ENCODE measurements around the gene TOGARAM1. TPM values are rescaled to one million over a fixed set of nuclear protein-coding genes. Genes with fewer than 3 reads are reported as not detected.

TOGARAM1 gene
- total RNA-seq, 1 experiment from 2014 or later: 4.4 TPM

DNA sequence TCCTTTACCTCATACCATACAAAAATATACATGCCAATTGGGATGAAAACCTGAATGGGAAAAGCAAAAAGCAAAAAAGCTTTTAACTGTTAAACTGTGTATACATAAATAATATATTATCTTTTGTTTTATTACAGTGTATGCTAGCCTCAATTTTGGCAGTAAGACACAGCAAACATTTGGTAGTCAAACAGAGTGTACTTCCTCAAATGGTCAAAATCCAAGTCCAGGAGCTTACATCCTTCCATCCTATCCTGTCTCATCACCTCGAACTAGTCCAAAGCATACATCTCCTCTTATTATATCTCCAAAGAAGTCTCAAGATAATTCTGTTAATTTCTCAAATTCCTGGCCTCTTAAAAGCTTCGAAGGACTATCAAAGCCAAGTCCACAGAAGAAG lies 41.9 kb downstream of the TOGARAM1 start:
- in situ Hi-C loops (cut with HindIII; ENCODE audit: low sequenced_read_pairs): no loop called here
- peak; percentile 10 for DNase-seq (ENCODE audit: low spot score)

DNA sequence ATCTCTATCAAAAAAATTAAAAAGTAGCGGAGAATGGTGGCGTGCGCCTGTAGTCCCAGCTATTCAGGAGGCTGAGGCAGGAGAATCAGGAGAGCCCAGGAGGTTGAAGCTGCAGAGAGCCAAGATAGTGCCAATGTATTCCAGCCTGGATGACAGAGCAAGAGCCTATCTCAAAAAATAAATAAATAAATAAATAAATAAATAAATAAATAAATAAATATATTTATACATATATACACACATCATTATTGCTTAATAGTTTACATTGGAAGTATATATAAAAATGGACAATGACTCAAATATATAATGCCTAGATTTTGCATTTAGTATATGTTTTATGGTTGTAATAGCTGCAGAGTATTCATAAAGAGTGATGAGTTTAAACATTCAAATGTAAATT lies 53.1 kb downstream of the TOGARAM1 start:
- in situ Hi-C loops (cut with HindIII; ENCODE audit: low sequenced_read_pairs): no loop called here
- DNase-seq (ENCODE audit: low spot score): no peak

DNA sequence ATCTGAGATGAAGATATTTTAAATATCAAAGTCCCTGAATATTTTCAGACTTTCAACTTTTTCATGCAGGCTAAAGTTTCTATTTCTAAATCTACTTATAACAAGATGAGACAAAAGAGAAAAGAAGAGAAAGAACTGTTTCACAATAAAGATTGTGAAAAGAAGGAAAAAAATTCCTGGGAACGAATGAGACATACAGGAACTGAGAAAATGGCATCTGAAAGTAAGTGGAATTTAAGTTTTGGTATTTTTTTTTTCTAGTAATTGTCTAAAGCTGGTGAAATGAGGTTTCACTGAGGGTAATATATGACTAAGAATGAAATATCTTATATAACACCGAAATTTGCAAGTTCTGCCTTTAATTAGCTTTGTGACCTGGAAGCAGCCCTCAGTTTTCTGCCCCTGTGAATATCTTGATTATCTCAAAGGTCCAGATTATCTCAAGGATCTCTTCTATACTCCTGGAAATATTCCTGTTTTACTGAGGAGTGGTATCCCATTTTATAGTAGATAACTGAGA lies 66.2 kb downstream of the TOGARAM1 start:
- no peak for DNase-seq (ENCODE audit: low spot score)
- in situ Hi-C loops (cut with HindIII; ENCODE audit: low sequenced_read_pairs): no loop called here

DNA sequence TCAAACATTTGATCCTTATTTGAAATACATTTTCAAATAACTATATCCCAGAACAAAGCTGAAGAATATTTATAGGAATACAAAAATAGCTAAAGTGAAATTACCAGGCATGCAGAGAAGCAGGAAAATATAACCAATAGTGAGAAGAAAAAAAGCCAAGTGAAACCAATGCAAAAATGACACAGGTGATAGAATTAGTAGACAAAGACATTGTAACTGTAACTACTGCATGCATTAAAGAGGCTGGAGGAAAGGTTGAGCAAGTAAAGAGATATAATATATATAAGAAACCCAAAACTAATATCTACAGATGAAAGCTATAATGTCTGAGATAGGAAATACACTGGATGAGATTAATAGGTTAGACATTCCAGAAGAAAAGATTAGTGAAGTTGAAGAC lies 72.7 kb downstream of the TOGARAM1 start:
- in situ Hi-C loops (cut with HindIII; ENCODE audit: low sequenced_read_pairs): no loop called here
- DNase-seq (ENCODE audit: low spot score): no peak

- in situ Hi-C loops (cut with HindIII; ENCODE audit: low sequenced_read_pairs): no loop called here
- DNase-seq (ENCODE audit: low spot score): no peak
These were observed 76.3 kb downstream of the TOGARAM1 start for GRCh38 chr14:45038256-45038655.

DNA sequence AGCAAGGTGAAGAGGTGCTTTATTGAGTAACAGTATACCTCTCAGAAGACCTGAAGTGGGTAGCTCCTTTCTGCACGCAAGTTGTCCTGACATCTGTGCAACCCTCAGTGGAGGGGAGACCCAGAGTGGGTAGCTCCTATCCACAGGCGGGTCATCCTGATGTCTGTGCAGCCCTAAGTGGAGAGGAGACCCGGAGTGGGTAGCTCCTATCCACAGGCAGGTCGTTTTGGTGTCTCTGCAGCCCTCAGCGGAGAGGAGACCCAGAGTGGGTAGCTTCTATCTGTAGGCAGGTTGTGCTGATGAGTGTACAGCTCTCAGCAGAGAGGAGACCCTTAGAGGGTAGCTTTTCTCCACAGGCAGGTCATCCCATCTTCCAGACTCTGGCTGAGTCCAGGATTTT lies 76.9 kb downstream of the TOGARAM1 start:
- in situ Hi-C loops (cut with HindIII; ENCODE audit: low sequenced_read_pairs): no loop called here
- no peak for DNase-seq (ENCODE audit: low spot score)

- DNase-seq (ENCODE audit: low spot score): no peak
- in situ Hi-C loops (cut with HindIII; ENCODE audit: low sequenced_read_pairs): no loop called here
These were observed 77.4 kb downstream of the TOGARAM1 start for GRCh38 chr14:45039390-45039789.

DNA sequence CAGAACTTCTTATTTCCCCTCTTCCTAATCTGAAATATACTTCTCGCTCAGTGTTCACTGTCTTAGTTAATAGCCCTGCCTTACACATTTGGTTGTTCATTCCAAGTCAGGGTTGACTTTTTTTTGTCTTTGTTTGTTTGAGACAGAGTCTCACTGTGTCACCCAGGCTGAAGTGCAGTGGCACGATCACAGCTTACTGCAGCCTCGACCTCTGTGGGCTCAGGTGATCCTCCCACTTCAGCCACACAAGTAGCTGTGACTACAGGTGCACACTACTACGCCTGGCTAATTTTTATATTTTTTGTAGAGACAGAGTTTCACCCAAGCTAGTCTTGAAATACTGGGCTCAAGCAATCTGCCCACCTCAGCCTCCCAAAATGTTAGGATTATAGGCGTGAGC lies 79.7 kb downstream of the TOGARAM1 start:
- DNase-seq (ENCODE audit: low spot score): no peak
- in situ Hi-C loops (cut with HindIII; ENCODE audit: low sequenced_read_pairs): no loop called here

- in situ Hi-C loops (cut with HindIII; ENCODE audit: low sequenced_read_pairs): no loop called here
- no peak for DNase-seq (ENCODE audit: low spot score)
These were observed 82.6 kb downstream of the TOGARAM1 start for GRCh38 chr14:45044638-45045037.

GRCh38 chr14:45048385-45048784 lies 86.4 kb downstream of the TOGARAM1 start:
- in situ Hi-C loops (cut with HindIII; ENCODE audit: low sequenced_read_pairs): no loop called here
- no peak for DNase-seq (ENCODE audit: low spot score)

DNA sequence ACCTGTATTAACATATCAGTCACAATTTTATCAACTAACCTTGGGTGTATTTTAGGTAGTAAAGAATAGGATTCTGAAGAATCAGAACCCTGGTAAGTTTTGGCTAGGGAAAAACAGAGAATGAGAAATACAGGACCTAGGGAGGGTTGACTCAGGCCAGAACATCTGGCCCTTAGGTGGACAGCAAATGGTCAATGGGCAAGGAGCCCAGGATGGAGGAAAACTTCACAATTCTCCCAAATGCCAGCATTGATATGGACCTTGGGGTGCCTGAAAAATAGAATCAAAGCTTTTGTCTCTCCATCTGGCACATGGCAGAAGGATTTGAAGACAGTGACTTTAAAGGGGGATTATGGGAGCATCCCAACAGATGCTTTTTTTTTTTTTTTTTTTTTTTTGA lies 89.2 kb downstream of the TOGARAM1 start:
- no peak for DNase-seq (ENCODE audit: low spot score)
- in situ Hi-C loops (cut with HindIII; ENCODE audit: low sequenced_read_pairs): no loop called here

DNA sequence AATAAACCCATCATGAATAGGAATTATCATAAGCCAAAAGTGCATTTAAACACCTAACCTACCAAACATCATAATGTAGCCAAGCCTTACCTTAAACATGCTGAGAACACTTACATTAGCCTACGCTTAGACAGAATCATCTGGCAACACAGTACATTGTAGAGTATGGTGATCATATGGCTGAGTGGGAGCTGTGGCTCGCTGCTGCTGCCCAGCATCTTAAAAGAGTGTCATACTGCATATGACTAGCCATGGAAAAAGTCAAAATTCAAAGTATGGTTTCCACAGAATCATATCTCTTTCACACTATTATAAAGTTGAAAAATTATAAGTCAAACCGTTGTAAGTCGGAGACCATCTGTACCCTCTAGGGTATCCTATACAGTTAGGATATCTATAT lies 89.9 kb downstream of the TOGARAM1 start:
- DNase-seq (ENCODE audit: low spot score): no peak
- in situ Hi-C loops (cut with HindIII; ENCODE audit: low sequenced_read_pairs): no loop called here

- DNase-seq (ENCODE audit: low spot score): no peak
- in situ Hi-C loops (cut with HindIII; ENCODE audit: low sequenced_read_pairs): no loop called here
These were observed 95.4 kb downstream of the TOGARAM1 start for GRCh38 chr14:45057349-45057748.

DNA sequence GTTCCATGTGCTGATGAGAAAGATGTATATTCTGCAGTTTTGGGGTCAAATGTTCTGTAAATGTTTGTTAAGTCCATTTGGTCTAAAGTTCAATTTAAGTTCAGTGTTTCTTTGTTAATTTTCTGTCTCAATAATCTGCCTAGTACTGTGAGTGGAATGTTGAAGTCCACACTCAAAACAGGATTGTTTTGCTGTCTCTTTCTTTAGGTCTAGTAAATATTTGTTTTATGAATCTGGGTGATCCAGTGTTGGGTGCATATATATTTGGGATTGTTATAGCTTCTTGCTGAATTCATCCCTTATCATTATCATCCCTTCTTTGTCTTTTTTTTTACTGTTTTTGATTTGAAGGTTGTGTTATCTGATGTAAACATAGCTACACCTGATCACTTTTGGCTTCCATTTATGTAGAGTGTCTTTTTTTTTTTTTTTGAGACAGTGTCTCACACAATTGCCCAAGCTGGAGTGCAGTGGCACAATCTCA lies 95.9 kb downstream of the TOGARAM1 start:
- in situ Hi-C loops (cut with HindIII; ENCODE audit: low sequenced_read_pairs): no loop called here
- no peak for DNase-seq (ENCODE audit: low spot score)

DNA sequence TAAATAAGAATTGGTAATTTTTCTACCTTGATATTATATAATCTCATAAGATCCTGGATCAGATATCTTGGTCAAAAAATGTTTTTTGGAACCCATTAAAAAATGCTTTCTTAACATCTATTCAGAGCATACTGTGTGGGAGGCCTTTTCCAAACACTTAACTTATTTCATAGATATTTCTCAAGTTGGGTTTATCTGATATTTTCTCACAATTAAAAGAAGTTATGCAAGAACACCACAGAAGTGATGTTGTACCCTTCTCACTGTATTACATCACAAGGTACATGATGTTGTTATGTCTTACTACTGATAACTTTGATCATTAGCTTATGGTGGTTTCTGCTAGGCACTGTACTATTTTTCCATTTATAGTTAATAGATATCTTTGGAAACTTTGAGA lies 98.6 kb downstream of the TOGARAM1 start:
- no peak for DNase-seq (ENCODE audit: low spot score)
- in situ Hi-C loops (cut with HindIII; ENCODE audit: low sequenced_read_pairs): no loop called here

DNA sequence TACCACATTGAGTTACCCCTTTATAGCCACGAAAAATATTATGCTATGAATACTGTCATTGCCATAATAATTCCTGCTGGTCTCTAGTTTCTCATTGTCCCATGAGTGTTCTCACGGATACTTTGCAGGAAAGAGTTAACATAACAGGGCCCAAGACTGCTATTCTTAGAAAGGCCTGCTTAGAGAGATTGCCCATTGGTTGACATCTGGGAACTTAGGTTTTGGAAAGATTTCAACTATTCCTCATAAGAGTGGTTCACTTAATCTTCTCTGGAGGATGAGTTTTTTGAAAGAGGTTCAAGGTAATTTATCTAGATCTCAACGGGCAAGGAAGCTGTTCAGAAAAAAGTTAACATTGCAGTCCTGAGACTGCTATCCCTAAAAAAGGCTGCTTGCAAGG lies 103.5 kb downstream of the TOGARAM1 start:
- in situ Hi-C loops (cut with HindIII; ENCODE audit: low sequenced_read_pairs): no loop called here
- DNase-seq (ENCODE audit: low spot score): no peak

- DNase-seq (ENCODE audit: low spot score): no peak
- in situ Hi-C loops (cut with HindIII; ENCODE audit: low sequenced_read_pairs): no loop called here
These were observed 104.0 kb downstream of the TOGARAM1 start for GRCh38 chr14:45065956-45066355.

- DNase-seq (ENCODE audit: low spot score): no peak
- in situ Hi-C loops (cut with HindIII; ENCODE audit: low sequenced_read_pairs): no loop called here
These were observed 104.7 kb downstream of the TOGARAM1 start for GRCh38 chr14:45066667-45067066.

DNA sequence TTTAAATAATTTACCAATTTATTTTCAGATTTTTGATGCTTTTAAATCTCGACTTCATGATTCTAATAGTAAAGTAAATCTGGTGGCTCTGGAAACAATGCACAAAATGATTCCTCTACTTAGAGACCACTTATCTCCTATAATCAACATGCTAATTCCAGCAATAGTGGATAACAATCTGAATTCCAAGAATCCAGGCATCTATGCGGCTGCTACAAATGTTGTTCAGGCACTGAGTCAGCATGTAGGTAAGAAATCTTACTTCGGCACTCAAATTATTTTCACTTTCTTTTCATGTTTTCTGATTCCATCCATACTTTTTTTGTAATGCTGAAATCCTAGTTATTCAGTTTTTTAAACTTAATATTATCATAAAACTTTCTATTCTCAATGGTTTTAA lies 106.4 kb downstream of the TOGARAM1 start:
- no peak for DNase-seq (ENCODE audit: low spot score)
- in situ Hi-C loops (cut with HindIII; ENCODE audit: low sequenced_read_pairs): no loop called here

GRCh38 chr14:45070215-45070614 lies 108.2 kb downstream of the TOGARAM1 start:
- in situ Hi-C loops (cut with HindIII; ENCODE audit: low sequenced_read_pairs): no loop called here
- DNase-seq (ENCODE audit: low spot score): no peak

DNA sequence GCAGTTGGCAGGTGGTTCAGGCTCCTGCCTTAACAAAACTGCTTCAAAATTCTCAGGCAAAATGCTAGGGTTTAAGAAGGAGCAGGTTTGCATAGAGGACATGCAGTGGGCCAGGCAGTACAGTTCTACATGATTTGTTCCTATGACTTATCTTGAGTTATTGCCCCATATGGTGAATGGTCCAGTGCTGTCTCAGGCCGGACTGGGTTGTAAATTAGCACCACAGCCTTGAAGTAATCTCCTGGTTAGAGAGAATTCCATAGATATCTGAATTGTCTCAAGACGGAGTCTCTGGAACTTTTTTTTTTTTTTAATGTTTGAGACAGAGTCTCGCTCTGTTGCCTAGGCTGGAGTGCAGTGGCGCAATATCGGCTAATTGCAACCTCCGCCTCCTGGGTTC lies 110.1 kb downstream of the TOGARAM1 start:
- DNase-seq (ENCODE audit: low spot score): no peak
- in situ Hi-C loops (cut with HindIII; ENCODE audit: low sequenced_read_pairs): no loop called here

Data from G401 (cell line).